Breast epithelium (tissue), 4 donors: ENCODE results near the gene FRMD5. TPM values are rescaled to one million over a fixed set of nuclear protein-coding genes. Genes with fewer than 3 reads are reported as not detected.
A peak's percentile ranks its signal among the peaks of the same experiment; 100 is the strongest.
"Not testable (repeated sequence)": the region's sequence is repeated elsewhere in the genome, so short reads cannot be mapped to it uniquely, and the experiment has no call there.

ENCODE experiments used
- DNase-seq, 2 donors: peaks; one replicate each; pipeline ENCODE4 v3.0.0-alpha.2; 2019; ENCODE audit warnings: low spot score in 2 of 2
- H3K27ac ChIP-seq, 2 donors: fragments of 200-600 bp; sonication (generic) in 1 of 2; one replicate each; pipeline ENCODE4 v1.5.1; 2016 to 2019; ENCODE audit warnings: mild to moderate bottlenecking in 1 of 2
- H3K27me3 ChIP-seq, 2 donors: fragments of 200-600 bp; sonication (generic) in 1 of 2; one replicate each; pipeline versions ENCODE4 v1.5.1 to v1.6.0; 2017 to 2019; ENCODE audit warnings: control low read depth in 1 of 2, mild to moderate bottlenecking in 1 of 2
- H3K36me3 ChIP-seq: fragments of 200-600 bp; one replicate; pipeline ENCODE4 v1.5.1; 2019
- H3K4me1 ChIP-seq, 2 donors: fragments of 200-600 bp; sonication (generic); one replicate each; pipeline ENCODE4 v1.5.1; 2016 to 2019; ENCODE audit warnings: control low read depth in 1 of 2
- H3K4me3 ChIP-seq, 3 donors: fragments of 200-600 bp; sonication (generic); 1 replicate in 2 of 3; 2 replicates in 1 of 3; pipeline ENCODE4 v1.5.1; 2016 to 2019; ENCODE audit warnings: mild to moderate bottlenecking in 3 of 3, moderate library complexity in 2 of 3
- H3K9me3 ChIP-seq, 2 donors: fragments of 200-600 bp; sonication (generic) in 1 of 2; one replicate each; pipeline ENCODE4 v1.5.1; 2016 to 2019; ENCODE audit warnings: control low read depth in 1 of 2
- POLR2A ChIP-seq: fragments of 450-650 bp; IDR thresholded peaks from one replicate; pipeline ENCODE4 v1.6.1; 2016; ENCODE audit warnings: antibody characterized with exemption, mild to moderate bottlenecking, moderate library complexity
- POLR2AphosphoS5 ChIP-seq, 3 donors: sonication (generic); formaldehyde crosslinking; IDR thresholded peaks; one replicate each; pipeline ENCODE4 v1.6.1; 2017; ENCODE audit warnings: antibody characterized with exemption in 3 of 3
- intact Hi-C: fragments of 100-400 bp; cut with DNase I; formaldehyde crosslinking; loops from one replicate; pipeline ENCODE4 v1.15.1; 2023; ENCODE audit warnings: low total_unique reads
- total RNA-seq, 3 donors: library from RNA; depleted of rRNA; stranded (reverse); fragments of >200 nt; gene quantifications; one replicate each; pipeline ENCODE4 v1.1.0, GENCODE V29; 2016
- TF ChIP-seq, protein P1 (sequence below), 3 donors: fragments of 450-650 bp; IDR thresholded peaks; one replicate each; pipeline ENCODE4 v1.5.1; 2016 to 2017; ENCODE audit warnings: antibody characterized with exemption in 3 of 3, mild to moderate bottlenecking in 3 of 3, moderate library complexity in 3 of 3

Gene FRMD5
- total RNA-seq, 3 donors from 2014 or later: 0.66 to 1.6 TPM; not detected in 1

DNA sequence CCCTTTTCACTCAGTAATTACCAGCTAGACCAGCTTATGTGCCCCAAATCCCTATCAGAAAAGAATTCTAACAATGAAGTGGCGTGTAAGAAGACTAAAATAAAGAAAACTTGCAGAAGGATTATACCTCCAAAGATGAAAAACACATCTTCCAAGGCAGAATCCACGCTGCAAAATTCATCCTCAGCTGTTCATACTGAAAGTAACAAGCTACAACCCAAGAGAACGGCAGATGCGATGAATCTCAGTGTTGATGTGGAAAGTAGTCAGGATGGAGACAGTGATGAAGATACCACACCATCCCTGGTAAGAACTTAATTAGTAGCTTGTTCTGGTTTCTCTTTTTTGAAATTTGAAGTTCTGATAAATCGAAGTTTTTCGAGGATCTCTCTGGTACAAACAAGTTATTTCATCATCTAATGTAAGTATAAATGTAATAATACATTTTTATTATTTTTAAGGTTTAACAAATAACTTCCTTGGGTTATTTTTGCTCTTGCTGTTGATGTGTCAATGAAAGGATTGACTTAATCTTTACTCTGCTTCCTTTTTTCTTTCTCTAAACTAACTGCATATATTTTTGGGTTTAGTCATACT lies 366.9 kb downstream of the FRMD5 start:
- no peaks in the 10 kb centered on the region for H3K9me3 ChIP-seq
- H3K4me3 ChIP-seq: peak overlapping the region in 2 of 3 donors; percentile 58 to 66
- intact Hi-C loops: no loop called here
- no peak for DNase-seq
- H3K27ac ChIP-seq: peak overlapping the region in 1 of 2 donors; percentile 70
- TF ChIP-seq POLR2AphosphoS5 (IDR thresholded peaks at IDR 0.05) (no peak), POLR2A (no peak)
- TF ChIP-seq, protein P1, sequence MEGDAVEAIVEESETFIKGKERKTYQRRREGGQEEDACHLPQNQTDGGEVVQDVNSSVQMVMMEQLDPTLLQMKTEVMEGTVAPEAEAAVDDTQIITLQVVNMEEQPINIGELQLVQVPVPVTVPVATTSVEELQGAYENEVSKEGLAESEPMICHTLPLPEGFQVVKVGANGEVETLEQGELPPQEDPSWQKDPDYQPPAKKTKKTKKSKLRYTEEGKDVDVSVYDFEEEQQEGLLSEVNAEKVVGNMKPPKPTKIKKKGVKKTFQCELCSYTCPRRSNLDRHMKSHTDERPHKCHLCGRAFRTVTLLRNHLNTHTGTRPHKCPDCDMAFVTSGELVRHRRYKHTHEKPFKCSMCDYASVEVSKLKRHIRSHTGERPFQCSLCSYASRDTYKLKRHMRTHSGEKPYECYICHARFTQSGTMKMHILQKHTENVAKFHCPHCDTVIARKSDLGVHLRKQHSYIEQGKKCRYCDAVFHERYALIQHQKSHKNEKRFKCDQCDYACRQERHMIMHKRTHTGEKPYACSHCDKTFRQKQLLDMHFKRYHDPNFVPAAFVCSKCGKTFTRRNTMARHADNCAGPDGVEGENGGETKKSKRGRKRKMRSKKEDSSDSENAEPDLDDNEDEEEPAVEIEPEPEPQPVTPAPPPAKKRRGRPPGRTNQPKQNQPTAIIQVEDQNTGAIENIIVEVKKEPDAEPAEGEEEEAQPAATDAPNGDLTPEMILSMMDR (IDR thresholded peaks at IDR 0.05): no peak
- H3K36me3 ChIP-seq: no peaks in the 10 kb centered on the region
- H3K4me1 ChIP-seq: peaks cover 0 to 5% of the 10 kb centered on the region in 2 donors
- no peaks in the 10 kb centered on the region for H3K27me3 ChIP-seq

DNA sequence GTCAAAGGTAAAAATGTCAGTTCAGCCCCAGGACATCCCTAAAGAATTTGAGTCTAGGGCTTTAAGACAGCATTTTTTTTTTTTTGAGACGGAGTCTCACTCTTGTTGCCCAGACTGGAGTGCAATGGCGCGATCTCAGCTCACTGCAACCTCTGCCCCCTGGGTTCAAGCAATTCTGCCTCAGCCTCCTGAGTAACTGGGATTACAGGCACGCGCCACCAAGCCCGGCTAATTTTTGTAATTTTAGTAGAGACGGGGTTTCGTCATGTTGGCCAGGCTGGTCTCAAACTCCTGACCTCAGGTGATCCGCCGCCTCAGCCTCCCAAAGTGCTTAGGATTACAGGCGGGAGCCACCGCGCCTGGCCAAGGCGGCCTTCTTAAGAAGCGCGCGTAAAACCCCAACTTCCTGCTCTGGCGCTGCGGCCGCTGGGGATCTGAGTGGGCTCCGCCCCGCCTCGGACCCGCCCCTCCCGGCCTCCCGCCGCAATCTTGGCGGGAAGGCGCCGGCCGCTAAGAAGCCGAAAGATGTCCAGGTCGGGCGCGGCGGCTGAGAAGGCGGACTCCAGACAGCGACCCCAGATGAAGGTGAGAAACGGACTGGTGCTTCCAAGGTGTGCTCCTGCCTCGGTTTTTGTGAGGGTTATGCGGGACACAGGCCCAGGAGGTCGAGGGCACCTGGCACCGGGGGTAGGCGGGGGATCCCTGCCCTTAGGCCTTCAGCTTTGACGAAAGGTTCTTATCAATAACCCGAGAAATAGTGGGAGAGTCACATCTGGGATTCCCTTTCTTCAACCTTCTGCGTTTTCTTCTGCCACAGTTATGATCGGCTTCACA lies 368.3 kb downstream of the FRMD5 start, which contains the start of gene WDR76:
Gene WDR76 (plus strand): TSS at position 495 of the 834 bp plus-strand sequence. CDS start 31 bp downstream, at position 526.
- Histone ChIP-seq H3K36me3 (no peaks in the 10 kb centered on the region), H3K27me3 (no peaks in the 10 kb centered on the region), H3K27ac (peak within 1 kb of the TSS; percentile 70 to 80), H3K9me3 (no peaks in the 10 kb centered on the region), H3K4me1 (peaks cover 0 to 5% of the 10 kb centered on the region in 2 donors), H3K4me3 (peak within 1 kb of the TSS; percentile 44 to 66 (median 58))
- peak; percentile 74 for DNase-seq
- TF ChIP-seq, protein P1 (IDR thresholded peaks at IDR 0.05): no peak
- intact Hi-C loops: no loop called here

DNA sequence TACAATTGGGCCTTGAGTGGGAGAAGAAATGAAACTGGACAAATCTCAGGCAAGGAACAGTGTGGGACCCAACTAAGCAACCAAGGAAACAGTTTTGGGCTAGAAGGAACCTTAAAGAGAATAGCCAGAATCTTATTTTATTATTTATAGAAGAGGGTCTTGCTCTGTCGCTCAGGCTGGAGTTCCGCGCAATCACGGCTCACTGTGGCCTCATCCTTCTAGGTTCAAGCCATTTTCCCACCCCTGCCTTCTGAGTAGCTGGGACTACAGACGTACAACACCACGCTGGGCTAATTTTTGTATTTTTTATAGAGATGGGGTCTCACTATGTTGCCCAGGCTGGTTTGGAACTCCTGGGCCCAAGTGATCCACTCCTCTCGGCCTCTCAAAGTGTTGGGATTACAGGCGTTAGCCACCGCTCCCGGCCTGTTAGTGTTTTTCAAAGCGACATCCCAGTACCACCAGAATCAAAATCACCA lies 369.0 kb downstream of the FRMD5 start:
- peak in 1 of 2 donors; percentile 15 for DNase-seq
- peaks cover 0 to 5% of the 10 kb centered on the region in 2 donors for H3K4me1 ChIP-seq
- peak overlapping the region; percentile 44 to 66 (median 58) for H3K4me3 ChIP-seq
- no peaks in the 10 kb centered on the region for H3K9me3 ChIP-seq
- no peaks in the 10 kb centered on the region for H3K36me3 ChIP-seq
- peak overlapping the region; percentile 70 to 80 for H3K27ac ChIP-seq
- H3K27me3 ChIP-seq: no peaks in the 10 kb centered on the region
- intact Hi-C loops: no loop called here
- TF ChIP-seq POLR2AphosphoS5 (IDR thresholded peaks at IDR 0.05): no peak
- no peak for TF ChIP-seq POLR2A
- TF ChIP-seq, protein P1 (IDR thresholded peaks at IDR 0.05): no peak

DNA sequence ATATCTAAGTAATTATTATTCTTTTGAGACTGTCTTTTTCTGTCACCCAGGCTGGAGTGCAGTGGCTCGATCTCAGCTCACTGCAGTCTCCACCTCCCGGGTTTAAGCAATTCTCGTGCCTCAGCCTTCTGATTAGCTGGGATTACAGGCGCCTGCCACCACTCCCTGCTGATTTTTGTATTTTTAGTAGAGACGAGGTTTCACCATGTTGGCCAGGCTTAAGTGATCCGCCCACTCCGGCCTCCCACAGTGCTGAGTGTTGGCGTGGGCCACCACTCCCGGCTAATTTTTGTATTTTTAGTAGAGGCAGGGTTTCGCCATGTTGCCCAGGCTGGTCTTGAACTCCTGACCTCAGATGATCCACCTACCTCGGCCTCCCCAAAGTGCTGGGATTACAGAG lies 369.8 kb downstream of the FRMD5 start:
- H3K27me3 ChIP-seq, H3K9me3 ChIP-seq, H3K36me3 ChIP-seq, H3K27ac ChIP-seq, intact Hi-C loops, H3K4me1 ChIP-seq: not testable (repeated sequence)
- H3K4me3 ChIP-seq: peak overlapping the region in 1 of 3 donors; percentile 93
- DNase-seq: peak in 1 of 2 donors; percentile 17

DNA sequence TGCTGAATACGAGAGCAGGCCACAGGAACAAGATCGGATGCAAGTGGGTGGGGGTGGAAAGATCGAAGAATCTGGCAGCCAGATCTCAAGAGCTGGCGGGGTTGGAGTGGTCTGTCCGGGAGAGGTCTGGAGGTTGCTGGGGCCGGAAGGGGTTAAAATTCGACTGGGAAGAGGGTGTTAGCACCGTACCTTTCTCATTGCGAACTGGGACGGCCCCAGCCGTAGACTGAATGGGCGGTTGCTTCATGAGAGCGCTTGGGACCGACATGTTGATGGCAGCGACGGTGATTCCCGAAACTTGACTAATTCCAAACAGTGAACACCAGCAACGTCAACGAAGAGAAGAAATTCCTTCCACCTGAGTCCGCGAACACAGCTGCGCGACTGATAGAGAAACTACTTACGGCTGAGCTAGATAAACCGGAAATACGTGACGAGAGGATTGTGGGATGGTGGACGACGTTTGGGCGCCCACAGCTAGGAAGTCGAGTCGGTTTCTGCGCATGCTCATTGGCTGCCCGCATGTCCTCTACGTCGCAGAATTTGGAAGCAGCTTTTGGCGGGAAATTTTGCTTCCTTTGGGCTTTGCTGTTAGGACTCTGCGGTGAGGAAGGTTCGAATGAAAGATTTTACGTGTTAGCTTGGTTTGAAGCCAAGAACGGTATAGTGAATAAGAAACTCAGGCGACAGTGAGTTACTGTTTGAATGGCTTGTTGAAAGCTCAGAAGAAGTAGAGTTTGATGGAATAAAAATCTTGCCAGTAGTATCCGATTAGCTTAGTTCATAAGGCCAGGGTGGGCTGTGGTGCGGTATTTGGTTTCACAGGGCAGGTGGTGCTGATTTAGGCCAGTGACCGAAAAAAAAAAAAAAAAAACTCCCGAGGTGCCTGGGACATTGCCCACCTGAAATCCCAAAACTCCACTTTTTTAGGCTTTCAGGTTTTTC lies 370.5 kb downstream of the FRMD5 start, which contains the start of gene MFAP1:
Gene MFAP1 (minus strand): TSS at position 389 of the 945 bp plus-strand sequence. CDS start 121 bp downstream, at position 268.
- no peaks in the 10 kb centered on the region for H3K9me3 ChIP-seq
- H3K36me3 ChIP-seq: no peaks in the 10 kb centered on the region
- H3K27ac ChIP-seq: peak within 1 kb of the TSS; percentile 90 to 97
- TF ChIP-seq, protein P1 (IDR thresholded peaks at IDR 0.05): no peak
- peak; percentile 85 to 97 (median 93) for TF ChIP-seq POLR2AphosphoS5 (IDR thresholded peaks at IDR 0.05)
- TF ChIP-seq POLR2A: peak; percentile 71
- H3K27me3 ChIP-seq: no peaks in the 10 kb centered on the region
- peaks cover 0 to 5% of the 10 kb centered on the region in 2 donors for H3K4me1 ChIP-seq
- H3K4me3 ChIP-seq: peak within 1 kb of the TSS; percentile 67 to 93 (median 83)
- peak; percentile 90 to 94 for DNase-seq
- intact Hi-C loops: no loop called here
